Cardiac fibroblast (primary cell): ENCODE results near the gene IL12RB2.
A peak's percentile ranks its signal among the peaks of the same experiment; 100 is the strongest.
"Not testable (repeated sequence)": the region's sequence is repeated elsewhere in the genome, so short reads cannot be mapped to it uniquely, and the experiment has no call there.

Experiments used
- DNase-seq, 2 donors: peaks; one replicate each; pipeline versions ENCODE4 v3.0.0 to v3.0.0-alpha.2; 2010; ENCODE audit warnings: low read depth in 2 of 2
- H3K4me3 ChIP-seq, 2 donors: replicated peaks in 1 of 2; 1 replicate in 1 of 2; 2 replicates in 1 of 2; pipeline ENCODE4 v1.5.1; 2011; ENCODE audit warnings: low read depth in 2 of 2, low read length in 2 of 2, mild to moderate bottlenecking in 2 of 2, moderate library complexity in 1 of 2
- TF ChIP-seq, protein P1 (sequence below): IDR thresholded peaks from one replicate; pipeline ENCODE4 v1.5.1; 2011; ENCODE audit warnings: low read depth, mild to moderate bottlenecking, low read length, inconsistent platforms

IL12RB2 gene

DNA sequence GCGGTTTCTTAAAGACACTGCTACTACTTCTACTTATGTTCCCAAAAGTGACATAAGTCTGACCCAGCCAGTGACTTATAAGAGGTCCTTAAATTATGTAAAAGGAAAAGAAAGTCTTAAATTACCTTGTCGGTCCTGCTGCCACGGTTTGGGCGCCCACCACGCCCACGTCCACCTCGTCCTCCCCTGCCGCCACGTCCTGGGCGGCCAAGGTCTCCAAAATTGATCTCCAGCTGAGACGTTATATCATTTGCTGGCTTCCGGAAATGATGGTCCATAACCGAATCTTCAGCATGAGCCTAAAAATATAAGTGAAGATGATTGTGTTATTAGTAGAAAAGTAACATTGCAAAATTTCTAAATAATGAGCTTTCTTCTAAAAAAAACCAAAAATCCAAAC lies 107.4 kb downstream of the IL12RB2 start:
- TF ChIP-seq, protein P1, sequence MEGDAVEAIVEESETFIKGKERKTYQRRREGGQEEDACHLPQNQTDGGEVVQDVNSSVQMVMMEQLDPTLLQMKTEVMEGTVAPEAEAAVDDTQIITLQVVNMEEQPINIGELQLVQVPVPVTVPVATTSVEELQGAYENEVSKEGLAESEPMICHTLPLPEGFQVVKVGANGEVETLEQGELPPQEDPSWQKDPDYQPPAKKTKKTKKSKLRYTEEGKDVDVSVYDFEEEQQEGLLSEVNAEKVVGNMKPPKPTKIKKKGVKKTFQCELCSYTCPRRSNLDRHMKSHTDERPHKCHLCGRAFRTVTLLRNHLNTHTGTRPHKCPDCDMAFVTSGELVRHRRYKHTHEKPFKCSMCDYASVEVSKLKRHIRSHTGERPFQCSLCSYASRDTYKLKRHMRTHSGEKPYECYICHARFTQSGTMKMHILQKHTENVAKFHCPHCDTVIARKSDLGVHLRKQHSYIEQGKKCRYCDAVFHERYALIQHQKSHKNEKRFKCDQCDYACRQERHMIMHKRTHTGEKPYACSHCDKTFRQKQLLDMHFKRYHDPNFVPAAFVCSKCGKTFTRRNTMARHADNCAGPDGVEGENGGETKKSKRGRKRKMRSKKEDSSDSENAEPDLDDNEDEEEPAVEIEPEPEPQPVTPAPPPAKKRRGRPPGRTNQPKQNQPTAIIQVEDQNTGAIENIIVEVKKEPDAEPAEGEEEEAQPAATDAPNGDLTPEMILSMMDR: no peak
- no peak overlapping the region for H3K4me3 ChIP-seq
- DNase-seq: no peak

GRCh38 chr1:67417733-67418132 lies 110.1 kb downstream of the IL12RB2 start:
- not testable (repeated sequence) for DNase-seq, H3K4me3 ChIP-seq

DNA sequence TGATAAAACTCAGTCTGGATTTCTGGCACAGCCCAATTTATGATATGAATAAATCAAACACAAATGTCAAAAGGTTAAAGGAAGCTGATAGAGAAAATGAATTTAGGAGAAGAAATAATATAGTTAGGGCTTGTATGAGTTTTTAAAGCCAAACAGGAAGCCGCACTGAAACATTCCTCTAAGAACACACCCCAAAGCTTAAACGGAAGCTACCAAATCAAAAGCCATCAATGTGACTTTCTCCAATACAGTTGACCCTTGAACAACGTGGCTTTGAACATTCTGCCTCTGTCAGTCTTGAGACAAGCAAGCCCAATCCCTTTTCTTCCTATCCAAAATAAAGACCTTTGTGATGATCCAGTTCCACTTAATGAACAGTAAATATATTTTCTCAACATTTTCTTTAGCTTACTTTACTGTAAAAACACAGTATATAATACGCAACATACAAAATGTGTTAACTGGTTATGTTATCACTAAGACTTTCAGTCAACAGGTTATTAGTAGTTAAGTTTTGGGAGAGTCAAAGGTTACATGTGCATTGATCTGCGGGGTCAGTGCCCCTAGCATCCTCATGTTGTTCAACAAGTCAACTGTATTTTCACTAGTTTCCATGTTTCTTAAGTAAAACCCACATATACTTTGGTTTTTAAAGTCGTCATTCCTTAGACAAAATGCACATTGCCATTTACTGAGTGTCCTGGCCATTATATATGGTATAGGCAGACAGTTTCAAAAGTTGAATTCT lies 111.3 kb downstream of the IL12RB2 start:
- no peak overlapping the region for H3K4me3 ChIP-seq
- no peak for DNase-seq
- TF ChIP-seq, protein P1: no peak

DNA sequence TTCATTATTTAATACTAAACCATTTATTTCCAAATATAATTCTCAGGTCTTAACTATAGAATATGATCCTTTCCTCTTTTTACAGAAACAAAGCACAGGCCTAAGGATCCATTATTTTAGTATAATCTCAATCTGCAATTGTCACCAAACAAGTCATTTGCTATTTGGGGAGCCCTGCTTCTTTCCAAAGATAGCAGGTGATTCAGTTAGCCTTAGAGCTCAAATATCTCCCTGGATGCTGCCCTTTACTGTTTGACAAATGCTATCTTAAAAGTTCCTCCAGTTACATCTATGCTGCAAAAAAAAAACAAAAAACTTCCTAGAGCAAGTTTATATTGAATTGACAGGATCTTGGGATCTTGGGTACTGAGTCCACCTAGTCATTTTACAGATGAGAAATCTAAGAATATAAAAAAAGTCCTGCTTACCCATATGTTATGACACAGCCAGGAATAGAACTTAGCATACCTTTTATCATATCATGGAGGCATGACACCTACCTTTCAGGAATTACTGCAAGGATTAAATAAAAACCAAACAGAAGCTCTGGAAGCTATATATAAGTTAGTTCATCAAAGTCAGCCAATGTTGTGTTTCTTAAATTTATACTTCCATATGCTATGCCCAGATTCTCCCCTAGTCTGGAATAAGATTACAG lies 113.3 kb downstream of the IL12RB2 start:
- no peak for DNase-seq
- TF ChIP-seq, protein P1: no peak
- H3K4me3 ChIP-seq: no peak overlapping the region

DNA sequence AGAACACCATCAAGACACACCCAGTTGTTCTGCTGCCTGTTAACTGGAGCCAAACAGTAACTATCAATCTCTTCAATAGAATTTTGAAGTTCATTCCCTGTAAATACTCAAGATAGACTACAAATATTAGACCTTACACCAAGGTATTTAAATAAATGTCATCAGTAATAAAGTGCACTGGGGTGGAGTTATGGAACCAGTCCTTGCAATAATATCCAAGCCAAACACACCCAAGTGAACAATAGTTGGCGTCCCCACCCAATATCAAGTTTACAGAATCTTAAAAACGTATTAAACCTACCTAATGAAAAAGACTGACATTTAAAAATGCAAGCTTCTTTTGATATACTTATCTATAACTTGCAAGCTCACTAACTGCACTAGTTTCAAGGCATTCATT lies 119.8 kb downstream of the IL12RB2 start:
- TF ChIP-seq, protein P1: no peak
- peak overlapping the region in 1 of 2 donors; percentile 77 for H3K4me3 ChIP-seq
- DNase-seq: no peak

DNA sequence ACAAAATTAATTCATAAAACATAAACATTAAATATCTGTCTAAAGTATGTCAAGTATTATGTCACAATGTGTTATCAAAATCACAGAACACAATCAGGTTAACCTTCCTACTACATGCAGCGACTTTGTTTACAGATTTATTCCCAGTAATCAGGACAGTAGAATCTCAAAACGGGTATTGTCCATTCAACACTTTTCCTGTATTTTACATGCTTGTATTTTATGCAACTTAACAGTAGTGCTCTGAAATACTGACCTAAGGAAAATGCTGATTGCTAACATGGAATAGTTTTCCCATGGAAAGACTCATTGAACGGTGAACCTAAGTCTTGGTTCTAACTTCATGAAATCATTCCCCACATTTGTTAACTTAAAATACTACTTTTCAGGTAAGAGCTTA lies 120.3 kb downstream of the IL12RB2 start:
- peak overlapping the region; percentile 77 to 93 for H3K4me3 ChIP-seq
- no peak for DNase-seq
- TF ChIP-seq, protein P1: no peak

- peak; percentile 21 for DNase-seq
- H3K4me3 ChIP-seq: peak overlapping the region; percentile 77 to 93
- TF ChIP-seq, protein P1: no peak
Observed at GRCh38 chr1:67429011-67429527, 121.4 kb downstream of the IL12RB2 start.
